GM18907 (cell line): ENCODE measurements around the gene IL17REL.

Source experiments
- ATAC-seq: cut with Tn5 transposase; IDR thresholded peaks from one replicate; pipeline ENCODE4 v1.9.1; 2021; ENCODE audit warnings: mild to moderate bottlenecking, moderate library complexity; ENCODE audit not compliant: unreplicated experiment

The IL17REL gene

DNA sequence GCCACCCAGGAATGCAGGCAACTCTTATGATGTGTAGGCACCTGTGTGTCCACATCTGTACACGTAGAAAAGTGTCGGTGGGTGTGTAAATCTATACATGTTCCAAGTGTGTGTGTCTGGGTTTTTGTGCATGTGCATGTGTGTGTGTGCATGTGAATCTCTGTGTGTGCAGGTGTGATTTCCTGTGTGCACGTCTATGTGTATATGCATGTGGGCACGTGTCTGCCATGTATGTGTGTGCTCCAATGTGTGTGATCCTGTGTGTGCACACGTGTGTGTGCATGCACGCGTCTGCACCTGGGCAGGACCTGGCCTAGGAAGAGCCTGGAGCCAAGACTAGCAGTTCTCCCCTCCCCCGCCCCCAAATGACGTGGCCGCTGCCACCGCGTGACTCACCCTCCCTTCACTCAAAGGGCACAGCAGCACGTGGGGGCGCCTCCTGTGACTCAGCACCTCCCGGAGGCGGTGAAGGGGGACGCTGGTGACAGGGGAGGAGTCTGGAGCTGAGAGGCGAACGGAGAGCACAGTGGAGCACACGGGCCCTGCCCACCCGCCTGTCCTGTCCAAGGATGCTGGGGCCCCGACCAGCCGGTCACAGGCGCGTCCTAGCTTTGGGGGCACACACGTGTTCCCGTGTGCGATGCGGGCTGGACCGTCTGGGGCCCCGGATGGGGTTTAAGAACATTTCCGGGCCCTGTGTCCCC is 41.9 kb downstream of the IL17REL start:
- peak; percentile 57 for ATAC-seq

DNA sequence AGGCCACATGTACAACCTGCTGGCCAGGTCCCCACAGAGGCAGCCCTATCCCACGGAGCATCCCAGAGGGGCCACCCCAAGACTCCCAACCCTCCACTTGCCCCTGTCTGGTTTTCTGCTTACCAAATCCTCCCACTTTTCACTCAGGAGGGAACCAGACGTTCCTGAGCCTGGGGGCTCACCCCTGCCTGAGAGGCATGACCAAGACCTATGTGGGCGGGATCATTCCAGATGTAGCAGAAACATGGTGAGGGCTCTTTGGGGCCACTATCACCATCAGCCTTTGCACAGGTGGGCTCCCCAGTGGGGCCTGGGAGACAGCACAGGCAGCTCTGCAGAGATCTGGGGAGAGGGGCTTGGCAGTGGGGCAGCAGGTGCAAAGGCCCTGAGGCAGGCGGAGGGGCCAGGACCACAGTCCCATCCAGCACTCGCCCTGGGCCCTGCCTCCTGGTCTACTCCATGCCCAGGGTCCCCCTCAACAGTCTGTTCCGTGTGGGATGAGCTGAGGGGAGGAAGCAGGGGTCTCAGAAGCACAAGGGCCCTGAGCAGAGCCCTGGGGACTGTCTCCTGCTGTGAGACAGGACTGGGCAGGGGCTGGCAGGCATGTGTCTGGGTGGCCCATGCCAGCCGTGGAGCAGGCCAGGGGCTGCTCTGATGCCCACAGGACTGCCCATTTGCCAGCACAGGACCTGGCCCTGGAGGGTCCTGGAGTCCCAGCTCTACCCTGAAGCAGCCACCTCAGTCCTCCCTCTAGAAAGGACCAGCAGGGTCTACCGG is 42.6 kb downstream of the IL17REL start:
- peak; percentile 6 for ATAC-seq

DNA sequence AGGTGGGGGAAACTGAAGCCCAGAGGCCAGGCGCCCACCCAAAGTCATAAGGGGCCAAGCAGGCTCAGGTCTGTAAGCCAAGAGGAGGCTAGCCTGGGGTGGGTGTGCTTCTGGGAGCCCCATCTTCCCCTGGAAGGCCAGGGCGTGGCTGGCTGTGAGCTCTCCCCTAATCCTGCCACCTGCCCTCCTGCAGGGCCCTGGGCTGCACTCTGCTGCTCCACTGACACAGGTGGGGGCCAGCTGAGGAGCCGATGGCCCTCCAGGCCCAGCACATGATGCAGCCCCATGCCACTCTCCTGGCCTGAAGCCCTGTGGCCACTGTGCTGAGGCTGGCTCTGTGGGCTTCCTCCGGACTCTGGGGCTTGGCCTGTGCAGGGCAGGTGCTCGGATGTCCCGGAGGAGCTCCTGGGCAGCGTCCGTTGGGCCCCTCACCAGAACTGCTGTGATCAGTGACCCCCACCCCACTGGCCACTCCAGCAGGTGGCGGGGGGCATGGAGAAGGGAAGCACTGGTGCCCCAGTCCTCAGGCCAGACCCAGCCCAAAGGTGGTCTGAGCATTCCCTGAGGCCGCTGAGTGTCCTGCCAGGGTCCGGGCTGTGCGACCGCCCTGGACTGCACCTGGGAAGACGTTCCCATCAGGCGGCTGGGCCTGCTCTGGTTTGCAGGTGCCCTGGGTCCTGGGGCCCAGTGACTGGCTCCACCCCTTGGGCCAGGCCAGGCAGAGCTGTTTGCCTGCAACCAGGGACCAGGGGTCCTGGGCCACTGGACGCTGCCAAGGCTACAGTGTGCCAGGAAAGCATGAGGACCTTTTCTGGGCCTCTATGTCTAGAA is 43.5 kb downstream of the IL17REL start:
- ATAC-seq = no peak

DNA sequence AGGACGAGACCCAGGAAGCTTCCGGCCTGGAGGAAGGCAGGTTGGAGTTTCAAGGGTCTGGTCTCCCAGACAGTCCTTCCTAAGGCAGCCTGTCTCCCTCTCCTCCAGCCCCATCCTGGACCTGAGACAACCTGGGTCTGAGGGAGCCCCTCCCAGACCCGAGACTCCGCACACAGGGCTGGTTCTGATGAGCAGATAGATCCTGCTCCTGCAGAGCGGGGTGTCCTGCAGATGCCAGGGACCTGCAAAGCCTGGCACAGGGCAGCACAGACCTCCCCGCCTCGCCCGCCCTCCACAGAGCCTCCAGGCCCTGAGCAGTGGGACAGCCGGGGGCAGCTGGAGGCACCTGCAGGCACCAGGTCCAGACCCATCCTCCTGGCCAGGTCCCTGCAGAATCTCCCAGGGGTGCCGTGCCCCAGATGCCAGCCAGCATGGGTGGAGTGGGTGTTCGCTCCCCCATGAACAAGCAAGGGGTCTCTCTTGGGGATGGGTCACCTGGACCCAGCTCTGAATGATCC is 44.2 kb downstream of the IL17REL start:
- ATAC-seq = no peak

DNA sequence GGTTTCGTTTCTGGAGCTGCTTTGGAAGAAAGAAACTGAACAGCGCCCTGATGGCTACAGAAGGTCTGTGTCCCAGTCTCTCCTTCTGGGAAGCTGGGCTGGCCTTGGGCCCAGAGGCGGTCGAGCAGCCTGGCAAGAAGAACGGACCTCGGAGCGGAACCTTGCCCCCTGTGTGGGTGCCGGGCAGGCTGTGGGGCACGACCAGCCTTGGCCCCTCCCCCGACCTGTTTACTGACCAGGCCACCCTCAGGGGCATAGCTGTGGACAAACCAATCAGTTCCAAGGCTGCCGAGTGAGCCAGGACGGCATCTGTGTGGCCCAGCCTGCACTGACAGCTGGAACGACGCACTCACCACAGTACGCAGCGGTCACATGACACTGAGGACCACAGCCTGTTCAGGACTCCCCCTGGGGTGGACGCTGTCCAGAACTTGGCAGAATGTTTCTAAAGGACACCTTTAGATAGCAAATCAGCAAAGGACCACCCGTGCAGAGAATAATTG is 44.8 kb downstream of the IL17REL start:
- no peak for ATAC-seq

DNA sequence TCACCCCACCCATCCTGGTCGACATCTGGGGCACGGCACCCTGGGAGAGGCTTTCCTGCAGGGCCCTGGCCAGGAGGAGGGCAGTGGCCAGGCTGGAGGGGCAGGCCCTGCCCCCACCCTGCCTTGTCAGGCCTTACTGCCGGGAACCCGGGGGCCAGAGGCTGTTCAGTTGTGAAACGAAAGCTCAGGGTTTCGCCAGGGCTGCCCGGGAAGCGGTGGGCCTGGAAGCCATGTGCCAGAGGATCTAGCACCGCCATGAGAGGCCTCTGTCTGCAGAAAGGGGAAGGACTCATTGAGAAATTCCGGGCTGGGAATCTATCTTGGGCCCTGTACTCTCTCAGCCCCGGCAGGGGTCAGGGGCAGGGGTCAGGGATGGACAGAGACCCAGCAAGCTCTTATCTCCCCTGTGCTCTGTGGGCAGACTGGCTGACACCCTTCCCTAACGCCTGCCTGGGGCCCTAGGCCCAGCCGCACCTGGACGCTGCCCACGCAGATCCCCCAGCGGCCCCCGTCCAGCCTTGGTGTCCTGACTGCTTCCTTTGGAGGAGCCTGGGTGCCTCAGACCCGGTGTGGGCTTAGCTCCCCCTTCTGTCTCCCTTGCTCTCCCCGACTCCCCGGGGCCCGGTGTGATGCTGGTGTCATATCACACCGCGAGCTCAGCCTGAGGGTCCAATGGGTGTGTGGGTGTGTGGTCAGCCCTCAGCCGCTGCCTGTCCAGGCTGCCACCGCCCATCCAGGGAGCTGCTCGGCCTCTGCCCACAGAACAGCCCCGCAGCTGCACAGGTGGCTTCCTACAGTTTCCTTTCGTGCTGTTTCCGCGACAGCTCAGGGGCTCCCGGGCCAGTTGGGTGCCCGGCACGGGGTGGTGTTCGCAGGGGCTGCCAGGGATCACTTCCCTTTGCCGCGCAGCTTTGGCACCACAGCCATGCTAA is 45.5 kb downstream of the IL17REL start:
- no peak for ATAC-seq

GRCh38 chr22:49966041-49966773 is 46.4 kb downstream of the IL17REL start:
- no peak for ATAC-seq

DNA sequence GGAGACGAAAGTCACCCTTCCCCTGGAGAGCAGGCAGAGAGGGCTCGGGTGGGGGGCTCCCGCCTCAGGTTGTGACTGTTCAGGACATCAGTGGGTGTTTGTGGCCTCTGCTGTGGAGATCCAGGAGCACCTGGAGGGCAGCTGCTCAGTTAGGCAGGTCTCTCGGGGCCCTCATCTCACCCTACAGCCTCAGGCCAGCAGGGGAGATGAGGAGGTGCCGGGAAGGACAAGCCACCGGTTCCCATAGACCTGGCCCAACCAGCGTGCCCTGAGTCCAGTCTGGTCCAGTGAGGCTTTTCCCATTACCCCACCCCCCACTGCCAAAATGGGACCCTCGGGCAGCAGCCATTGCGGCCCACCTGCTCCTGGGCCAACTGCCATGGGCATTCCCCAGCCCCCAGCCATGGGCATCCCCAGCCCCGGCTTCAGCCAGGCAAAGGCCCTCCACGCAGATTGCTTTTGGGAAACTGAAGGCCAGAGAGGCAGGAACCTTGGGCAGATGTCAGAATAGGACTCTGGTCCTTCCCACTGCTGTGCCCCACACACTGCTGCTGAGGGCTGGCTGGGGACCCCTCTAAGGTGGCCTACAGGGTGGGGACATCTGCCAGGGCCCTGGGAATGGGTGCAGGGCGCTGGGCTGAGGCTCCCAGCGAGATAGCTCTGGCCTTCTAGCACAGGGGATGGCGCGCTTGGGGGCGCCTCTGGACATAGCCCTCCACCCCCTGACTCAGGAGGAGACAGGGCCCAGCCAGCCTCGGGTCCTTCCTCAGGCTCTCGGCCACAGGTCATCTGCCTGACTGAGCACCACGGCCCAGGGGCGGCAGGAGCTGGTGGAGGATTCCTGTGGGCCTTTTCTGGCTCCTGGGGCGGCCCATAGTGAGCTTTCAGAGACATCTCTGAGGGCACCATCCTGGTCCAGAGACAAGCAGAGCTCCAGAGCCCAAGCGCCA is 47.2 kb downstream of the IL17REL start:
- ATAC-seq = no peak

DNA sequence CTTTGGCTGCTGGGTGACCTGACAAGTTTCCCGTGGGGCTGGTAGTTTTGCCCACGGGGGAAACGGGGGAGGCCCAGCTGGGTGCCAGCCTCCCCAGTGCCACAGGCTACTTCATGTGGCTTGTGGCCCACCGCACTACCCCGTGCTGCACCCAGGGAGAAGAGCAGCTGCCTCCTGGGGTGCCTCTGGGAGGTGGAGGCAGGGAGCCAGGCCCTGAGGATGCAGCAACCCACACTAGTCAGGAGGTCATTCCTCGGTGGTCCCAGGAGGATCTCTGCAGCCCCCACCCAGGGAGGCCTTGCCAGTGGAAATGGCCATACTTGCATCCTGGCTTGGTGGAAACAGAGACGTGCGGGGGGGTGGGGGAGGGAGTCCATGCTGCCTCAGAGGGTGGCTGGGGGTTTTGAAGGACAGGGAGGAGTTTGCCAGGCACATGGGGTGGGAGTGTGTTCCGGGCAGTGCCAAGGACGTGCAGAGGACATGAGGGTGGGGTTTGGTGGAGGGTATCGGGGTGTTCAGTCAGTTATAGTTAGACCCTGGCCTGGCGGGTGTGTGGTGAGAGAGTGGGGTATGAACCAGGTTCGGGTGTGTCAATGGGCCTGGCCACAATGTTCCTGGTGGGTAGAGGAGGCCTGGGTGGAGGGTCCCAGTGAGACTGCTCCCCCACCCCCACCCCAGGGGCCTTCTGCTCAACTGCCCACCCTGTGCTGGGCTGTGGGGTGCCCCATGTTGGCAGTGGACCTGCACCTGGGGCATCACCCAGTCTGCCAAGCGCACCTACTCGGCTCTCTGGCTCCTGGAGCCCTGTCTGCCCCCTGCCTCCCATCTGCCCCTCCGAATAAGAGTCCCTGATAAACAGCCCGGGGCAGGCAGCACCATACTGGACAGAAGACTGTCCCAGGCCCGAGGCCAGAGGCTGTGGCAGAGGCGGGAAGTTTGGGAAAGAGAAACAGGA is 48.2 kb downstream of the IL17REL start:
- no peak for ATAC-seq

- ATAC-seq = no peak
These were observed 48.9 kb downstream of the IL17REL start for GRCh38 chr22:49963647-49964026.

- no peak for ATAC-seq
These were observed 49.6 kb downstream of the IL17REL start for GRCh38 chr22:49962751-49963646.

DNA sequence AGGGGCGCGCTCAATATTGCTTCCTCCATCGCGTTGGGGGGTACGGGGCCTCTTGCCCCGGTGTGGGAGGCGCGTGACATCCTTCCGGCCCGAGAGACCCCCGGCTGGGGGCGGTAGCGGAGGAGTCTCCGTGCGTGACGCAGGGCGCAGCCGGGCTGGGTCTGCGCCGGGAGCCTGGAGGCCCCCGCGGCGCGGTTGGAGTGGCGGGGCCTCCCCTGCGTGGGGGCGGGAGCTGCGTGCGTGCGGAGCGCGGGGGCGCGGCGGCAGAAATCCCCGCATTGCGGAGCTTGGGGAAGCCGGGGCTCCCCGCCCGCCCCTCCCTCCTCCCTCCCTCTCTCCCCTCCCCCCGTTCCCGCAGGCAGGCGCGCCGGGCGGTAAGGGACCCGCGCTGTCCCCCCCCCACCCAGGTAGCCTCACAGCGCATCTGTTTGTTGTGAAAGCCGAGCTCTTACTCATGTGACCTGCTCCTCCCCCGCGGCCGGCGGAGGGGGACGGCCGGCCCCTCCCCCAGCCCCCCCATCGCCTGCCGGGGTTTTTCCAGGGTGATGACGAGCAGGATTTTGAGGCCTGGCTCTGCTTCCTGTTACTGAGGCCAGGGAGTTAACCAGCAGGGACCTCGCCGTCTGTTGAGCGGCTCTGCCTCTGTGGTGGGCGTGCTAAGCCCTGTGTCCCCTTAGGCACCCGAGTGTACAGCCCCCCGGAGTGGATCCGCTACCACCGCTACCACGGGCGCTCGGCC is 50.4 kb downstream of the IL17REL start:
- ATAC-seq = no peak

GRCh38 chr22:49961601-49962011 is 51.0 kb downstream of the IL17REL start:
- no peak for ATAC-seq

DNA sequence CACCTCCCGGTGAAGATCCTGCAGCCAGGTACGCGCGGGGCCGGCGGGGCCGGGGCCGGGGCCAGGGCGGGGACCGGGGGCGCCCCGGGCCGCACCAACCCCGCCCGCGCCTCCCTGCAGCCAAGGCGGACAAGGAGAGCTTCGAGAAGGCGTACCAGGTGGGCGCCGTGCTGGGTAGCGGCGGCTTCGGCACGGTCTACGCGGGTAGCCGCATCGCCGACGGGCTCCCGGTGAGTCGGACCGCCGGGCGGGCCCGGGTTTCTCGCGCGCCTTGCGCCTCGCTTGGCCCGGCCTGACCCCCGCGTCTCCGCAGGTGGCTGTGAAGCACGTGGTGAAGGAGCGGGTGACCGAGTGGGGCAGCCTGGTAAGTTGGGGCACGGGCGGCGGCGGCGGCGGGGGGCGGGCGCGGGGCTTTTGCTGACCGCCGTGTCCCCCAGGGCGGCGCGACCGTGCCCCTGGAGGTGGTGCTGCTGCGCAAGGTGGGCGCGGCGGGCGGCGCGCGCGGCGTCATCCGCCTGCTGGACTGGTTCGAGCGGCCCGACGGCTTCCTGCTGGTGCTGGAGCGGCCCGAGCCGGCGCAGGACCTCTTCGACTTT is 51.5 kb downstream of the IL17REL start:
- ATAC-seq = no peak
